Natural killer cell (primary cell): ENCODE data around the gene KRT35. TPM values are rescaled to one million over a fixed set of nuclear protein-coding genes. Genes with fewer than 3 reads are reported as not detected.

Experiments
- ATAC-seq, 3 donors: fragments of 150-1000 bp in 2 of 3; fragments of 200-7000 bp in 1 of 3; cut with Tn5 transposase; 1 replicate in 1 of 3; 2 replicates in 2 of 3; pipeline ENCODE4 v1.10.0; 2021; ENCODE audit warnings: mild to moderate bottlenecking in 2 of 3, moderate library complexity in 2 of 3
- DNase-seq, 2 donors: peaks; one replicate each; pipeline versions ENCODE4 v3.0.0 to v3.0.0-alpha.2; 2013 to 2021; ENCODE audit warnings: mixed read lengths in 1 of 2
- H3K27ac ChIP-seq: one replicate; pipeline ENCODE4 v1.5.1; 2013; ENCODE audit warnings: mild to moderate bottlenecking, low read length
- H3K27me3 ChIP-seq: one replicate; pipeline ENCODE4 v1.6.1; 2013; ENCODE audit warnings: low read length; ENCODE audit not compliant: control insufficient read depth, insufficient read depth
- H3K36me3 ChIP-seq: one replicate; pipeline ENCODE4 v1.6.1; 2013; ENCODE audit warnings: low read length; ENCODE audit not compliant: control insufficient read depth, insufficient read depth
- H3K4me1 ChIP-seq: one replicate; pipeline ENCODE4 v1.6.1; 2013; ENCODE audit warnings: low read length; ENCODE audit not compliant: control insufficient read depth, insufficient read depth
- H3K4me3 ChIP-seq: one replicate; pipeline ENCODE4 v1.5.1; 2013; ENCODE audit warnings: low read length
- H3K9me3 ChIP-seq: one replicate; pipeline ENCODE4 v1.6.1; 2013; ENCODE audit warnings: low read length; ENCODE audit not compliant: control insufficient read depth, insufficient read depth
- H3K27ac Mint-ChIP-seq, 2 donors: one replicate each; pipeline ENCODE4 v1.8.0; 2022; ENCODE audit warnings: mild to moderate bottlenecking in 2 of 2, mixed read lengths in 2 of 2, moderate library complexity in 1 of 2
- H3K27me3 Mint-ChIP-seq, 2 donors: one replicate each; pipeline ENCODE4 v1.8.0; 2022; ENCODE audit warnings: low read depth in 2 of 2, mixed read lengths in 2 of 2
- H3K36me3 Mint-ChIP-seq: one replicate; pipeline ENCODE4 v1.8.0; 2022; ENCODE audit warnings: mixed read lengths
- H3K4me1 Mint-ChIP-seq, 2 donors: one replicate each; pipeline ENCODE4 v1.8.0; 2022; ENCODE audit warnings: mixed read lengths in 2 of 2
- H3K4me3 Mint-ChIP-seq: one replicate; pipeline ENCODE4 v1.8.0; 2022; ENCODE audit warnings: mild to moderate bottlenecking, moderate library complexity, mixed read lengths
- H3K9me3 Mint-ChIP-seq, 2 donors: one replicate each; pipeline ENCODE4 v1.8.0; 2022; ENCODE audit warnings: mixed read lengths in 2 of 2
- WGBS: methylation state at CpG from one replicate; pipeline ENCODE4 v1.1.7; 2013; ENCODE audit warnings: missing lambda C conversion rate; ENCODE audit not compliant: insufficient coverage; 5-methylcytosine and 5-hydroxymethylcytosine counted together
- intact Hi-C: fragments of 100-400 bp; cut with micrococcal nuclease; formaldehyde crosslinking; loops from one replicate; pipeline ENCODE4 v1.14.2; 2022
- total RNA-seq, 4 donors: library from RNA; stranded (reverse); fragments of 120-200 nt in 1 of 4; gene quantifications; one replicate each; pipeline versions ENCODE4 v1.2.3 to v1.2.4, GENCODE V29; 2013 to 2022
- TF ChIP-seq, protein P1 (sequence below): fragments of 200-600 bp; IDR thresholded peaks from one replicate; pipeline ENCODE4 v1.8.0; 2022; ENCODE audit warnings: antibody characterized with exemption

Gene KRT35
- total RNA-seq, 3 donors from 2014 or later (not counting 1 experiment from before 2014, with no cell fraction given) = not detected

DNA sequence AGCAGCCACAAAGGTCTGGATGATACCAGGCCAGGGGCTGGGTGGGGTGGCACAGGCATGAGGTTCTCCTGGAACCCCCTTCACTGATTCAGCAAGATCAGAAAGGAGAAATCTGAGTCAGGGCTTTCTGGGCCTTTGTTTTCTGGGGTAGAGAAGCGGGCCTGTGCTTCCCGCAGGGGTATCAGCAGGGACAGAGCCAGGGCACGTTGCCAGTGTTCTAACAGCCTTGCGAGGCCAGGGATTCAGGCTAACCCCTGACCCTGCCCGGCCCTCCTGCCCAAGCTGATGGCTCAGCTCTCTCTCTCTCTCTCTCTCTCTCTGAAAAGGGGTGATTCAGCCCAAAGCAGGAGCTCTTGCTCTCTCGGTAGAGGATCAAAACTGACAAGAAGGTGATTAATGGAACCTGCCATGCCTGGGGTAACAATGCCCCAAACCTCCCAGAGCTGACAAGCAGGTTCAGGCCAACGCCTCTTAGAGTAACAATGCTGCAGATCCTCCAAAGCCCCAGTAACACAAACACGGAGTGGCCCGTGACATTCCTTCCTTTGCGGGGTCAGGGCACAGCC, 26.4 kb upstream of the KRT35 start:
- TF ChIP-seq, protein P1, sequence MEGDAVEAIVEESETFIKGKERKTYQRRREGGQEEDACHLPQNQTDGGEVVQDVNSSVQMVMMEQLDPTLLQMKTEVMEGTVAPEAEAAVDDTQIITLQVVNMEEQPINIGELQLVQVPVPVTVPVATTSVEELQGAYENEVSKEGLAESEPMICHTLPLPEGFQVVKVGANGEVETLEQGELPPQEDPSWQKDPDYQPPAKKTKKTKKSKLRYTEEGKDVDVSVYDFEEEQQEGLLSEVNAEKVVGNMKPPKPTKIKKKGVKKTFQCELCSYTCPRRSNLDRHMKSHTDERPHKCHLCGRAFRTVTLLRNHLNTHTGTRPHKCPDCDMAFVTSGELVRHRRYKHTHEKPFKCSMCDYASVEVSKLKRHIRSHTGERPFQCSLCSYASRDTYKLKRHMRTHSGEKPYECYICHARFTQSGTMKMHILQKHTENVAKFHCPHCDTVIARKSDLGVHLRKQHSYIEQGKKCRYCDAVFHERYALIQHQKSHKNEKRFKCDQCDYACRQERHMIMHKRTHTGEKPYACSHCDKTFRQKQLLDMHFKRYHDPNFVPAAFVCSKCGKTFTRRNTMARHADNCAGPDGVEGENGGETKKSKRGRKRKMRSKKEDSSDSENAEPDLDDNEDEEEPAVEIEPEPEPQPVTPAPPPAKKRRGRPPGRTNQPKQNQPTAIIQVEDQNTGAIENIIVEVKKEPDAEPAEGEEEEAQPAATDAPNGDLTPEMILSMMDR = no peak
- intact Hi-C loops = no loop called here
- no peak overlapping the region for H3K27ac Mint-ChIP-seq
- Histone ChIP-seq H3K9me3 (no peaks in the 10 kb centered on the region), H3K4me3 (no peak overlapping the region), H3K27ac (no peak overlapping the region), H3K4me1 (no peaks in the 10 kb centered on the region), H3K27me3 (no peaks in the 10 kb centered on the region), H3K36me3 (no peaks in the 10 kb centered on the region)
- no peak for DNase-seq
- H3K4me3 Mint-ChIP-seq = no peak overlapping the region
- WGBS = 61% methylated on average over 10 of the region's 10 CpGs
- H3K4me1 Mint-ChIP-seq = no peaks in the 10 kb centered on the region
- H3K27me3 Mint-ChIP-seq = no peaks in the 10 kb centered on the region
- H3K9me3 Mint-ChIP-seq = no peaks in the 10 kb centered on the region
- no peaks in the 10 kb centered on the region for H3K36me3 Mint-ChIP-seq
- no peak for ATAC-seq

DNA sequence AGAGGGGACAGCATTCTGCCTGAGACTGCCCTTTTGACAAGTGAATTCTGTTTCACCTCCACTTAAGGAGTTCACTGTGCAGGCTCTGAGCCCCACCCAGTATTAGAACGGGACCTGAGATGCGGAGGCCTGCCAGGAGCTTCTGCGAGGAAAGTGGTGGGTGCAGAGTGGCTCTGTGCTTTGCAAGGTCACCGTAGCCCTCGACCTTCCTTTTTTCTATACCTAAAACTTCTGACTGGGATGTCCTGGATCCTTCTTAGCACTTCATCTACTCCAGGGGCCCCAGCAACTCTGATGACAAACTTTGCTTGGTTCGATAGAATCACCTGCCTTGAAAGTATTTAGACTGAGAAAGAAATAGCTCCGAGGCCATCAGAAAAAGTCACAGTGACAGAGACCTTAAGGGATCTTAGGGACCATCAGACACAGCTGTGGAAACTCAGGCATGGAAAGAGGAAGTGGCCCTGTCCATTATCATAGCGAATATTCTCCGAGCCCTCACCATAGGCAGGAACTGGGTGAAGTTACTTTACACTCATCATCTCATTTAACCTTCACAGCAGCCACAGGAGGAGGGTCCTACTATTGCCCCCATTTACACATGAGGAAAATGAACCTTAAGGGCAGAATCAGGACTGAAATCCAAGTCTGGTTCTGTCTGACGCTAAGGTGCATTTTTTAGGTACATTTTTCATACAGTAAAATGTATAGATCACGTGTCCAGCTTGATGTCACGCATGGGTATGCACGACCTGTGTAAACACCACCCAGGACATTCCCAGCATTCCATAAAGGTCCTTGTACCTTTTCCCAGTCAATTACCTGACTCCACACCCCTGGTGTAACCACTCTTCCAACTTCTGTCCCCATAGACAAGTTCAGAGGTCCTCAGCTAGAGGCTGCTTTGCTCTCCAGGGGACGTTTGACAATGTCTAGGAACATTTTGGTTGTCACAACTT, 25.1 kb upstream of the KRT35 start:
- intact Hi-C loops = no loop called here
- no peaks in the 10 kb centered on the region for H3K9me3 Mint-ChIP-seq
- Histone ChIP-seq H3K27ac (no peak overlapping the region), H3K36me3 (no peaks in the 10 kb centered on the region), H3K27me3 (no peaks in the 10 kb centered on the region), H3K4me3 (no peak overlapping the region), H3K9me3 (no peaks in the 10 kb centered on the region), H3K4me1 (no peaks in the 10 kb centered on the region)
- 80% methylated on average over 14 of the region's 14 CpGs for WGBS
- no peak overlapping the region for H3K4me3 Mint-ChIP-seq
- DNase-seq (no peak), ATAC-seq (no peak)
- TF ChIP-seq, protein P1 = no peak
- H3K4me1 Mint-ChIP-seq = no peaks in the 10 kb centered on the region
- no peak overlapping the region for H3K27ac Mint-ChIP-seq
- H3K27me3 Mint-ChIP-seq = peaks cover 0 to 2% of the 10 kb centered on the region in 2 donors
- no peaks in the 10 kb centered on the region for H3K36me3 Mint-ChIP-seq

DNA sequence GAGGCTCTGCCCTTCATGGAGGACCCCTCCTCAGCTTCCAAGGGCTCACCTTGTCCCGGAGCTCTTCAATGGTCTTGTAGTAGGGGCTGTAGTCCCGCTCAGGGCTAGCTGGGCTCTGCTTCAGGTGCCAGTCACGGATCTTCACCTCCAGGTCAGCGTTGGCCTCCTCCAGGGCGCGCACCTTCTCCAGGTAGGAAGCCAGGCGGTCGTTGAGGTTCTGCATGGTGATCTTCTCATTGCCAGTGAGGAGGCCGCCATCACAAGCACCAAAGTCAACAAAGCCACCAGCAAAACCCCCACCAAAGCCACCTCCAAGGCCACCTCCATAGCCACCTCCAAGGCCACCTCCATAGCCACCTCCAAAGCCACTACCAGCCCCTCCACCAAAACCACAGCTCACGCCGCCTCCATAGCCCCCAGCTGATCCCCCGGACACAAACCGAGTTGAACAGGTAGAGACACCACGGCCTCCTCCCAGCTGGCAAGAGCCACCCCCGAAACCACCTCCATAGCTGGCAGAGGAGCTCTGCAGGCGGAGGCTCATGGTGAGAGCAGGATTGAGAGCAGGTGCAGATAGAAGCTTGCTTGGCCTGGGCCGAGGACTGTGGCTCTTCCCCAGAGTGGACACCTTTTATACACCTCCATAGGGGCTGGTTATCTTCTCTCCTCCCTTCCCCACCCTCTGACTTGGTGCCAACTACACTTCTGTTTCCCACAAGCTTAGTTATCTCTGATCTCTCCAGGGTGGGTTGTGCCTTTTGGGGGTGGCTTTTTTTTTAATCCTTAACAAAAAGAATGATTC, 24.3 kb upstream of the KRT35 start, which contains the start of gene KRT13:
TSS of gene KRT13 (minus strand) at position 606 of the 802 bp plus-strand sequence. CDS start at position 544, 62 bp downstream.
- peaks cover 0 to 6% of the 10 kb centered on the region in 2 donors for H3K27me3 Mint-ChIP-seq
- H3K4me3 Mint-ChIP-seq = no peak within 1 kb of the TSS
- H3K4me1 ChIP-seq = no peaks in the 10 kb centered on the region
- no peak for DNase-seq
- H3K9me3 Mint-ChIP-seq = no peaks in the 10 kb centered on the region
- H3K9me3 ChIP-seq = no peaks in the 10 kb centered on the region
- no peak within 1 kb of the TSS for H3K4me3 ChIP-seq
- ATAC-seq = no peak
- H3K27ac ChIP-seq = no peak within 1 kb of the TSS
- 84% methylated on average over 17 of the region's 17 CpGs for WGBS
- H3K36me3 Mint-ChIP-seq = no peaks in the 10 kb centered on the region
- TF ChIP-seq, protein P1 = no peak
- H3K27ac Mint-ChIP-seq = no peak within 1 kb of the TSS
- H3K36me3 ChIP-seq = no peaks in the 10 kb centered on the region
- intact Hi-C loops = no loop called here
- H3K4me1 Mint-ChIP-seq = no peaks in the 10 kb centered on the region
- H3K27me3 ChIP-seq = no peaks in the 10 kb centered on the region
